HepG2 (cell line): ENCODE measurements around the gene SNRPB2. TPM values are rescaled to one million over a fixed set of nuclear protein-coding genes. Genes with fewer than 3 reads are reported as not detected.
A peak's percentile ranks its signal among the peaks of the same experiment; 100 is the strongest.

Source experiments
- BRD4 ChIP-seq: sonication (generic); formaldehyde crosslinking; IDR thresholded peaks from 2 replicates; pipeline ENCODE4 v1.4.0; 2020; ENCODE audit warnings: missing genetic modification reagents
- CREB1 ChIP-seq, 2 experiments: fragments of 450-650 bp in 1 of 2; IDR thresholded peaks; 2 replicates each; pipeline ENCODE4 v1.6.1; 2016 to 2017; ENCODE audit warnings: control low read depth in 1 of 2, mild to moderate bottlenecking in 1 of 2, missing compliant biosample characterization in 1 of 2, missing genetic modification characterization in 1 of 2
- HDAC6 ChIP-seq: fragments of 200-600 bp; sonication (generic); IDR thresholded peaks from 2 replicates; pipeline ENCODE4 v1.7.0; 2017; ENCODE audit warnings: mild to moderate bottlenecking, antibody characterized with exemption, low read length, low read depth
- HNF4G ChIP-seq, 2 experiments: sonication (generic) in 1 of 2; formaldehyde crosslinking in 1 of 2; IDR thresholded peaks; 2 replicates each; pipeline versions ENCODE4 v1.4.0 to v1.6.1; 2011 to 2020; ENCODE audit warnings: borderline replicate concordance in 2 of 2, low read depth in 2 of 2, mild to moderate bottlenecking in 2 of 2, low read length in 1 of 2, missing genetic modification reagents in 1 of 2, moderate library complexity in 1 of 2
- NKX3-1 ChIP-seq: sonication (generic); formaldehyde crosslinking; IDR thresholded peaks from 2 replicates; pipeline ENCODE4 v1.5.0; 2020; ENCODE audit warnings: missing genetic modification reagents
- REXO4 ChIP-seq: sonication (generic); formaldehyde crosslinking; IDR thresholded peaks from 2 replicates; pipeline ENCODE4 v1.8.0; 2022; ENCODE audit warnings: missing genetic modification reagents, mild to moderate bottlenecking, borderline replicate concordance
- SCMH1 ChIP-seq: sonication (generic); formaldehyde crosslinking; IDR thresholded peaks from 2 replicates; pipeline ENCODE4 v1.9.0; 2021; ENCODE audit warnings: missing genetic modification reagents, mild to moderate bottlenecking, borderline replicate concordance
- SRSF9 ChIP-seq: fragments of 200-400 bp; formaldehyde crosslinking; IDR thresholded peaks from 2 replicates; pipeline ENCODE4 v1.6.1; 2018; ENCODE audit warnings: borderline replicate concordance, mild to moderate bottlenecking, low read depth, low read length; ENCODE audit not compliant: insufficient read depth, poor library complexity, severe bottlenecking
- U2AF2 ChIP-seq: fragments of 200-400 bp; formaldehyde crosslinking; IDR thresholded peaks from 2 replicates; pipeline ENCODE4 v1.6.1; 2017; ENCODE audit warnings: low read depth, mild to moderate bottlenecking, low read length
- ZNF101 ChIP-seq: sonication (generic); formaldehyde crosslinking; IDR thresholded peaks from 2 replicates; pipeline ENCODE4 v1.4.0; 2020; ENCODE audit warnings: mild to moderate bottlenecking, low read depth, missing genetic modification reagents, borderline replicate concordance
- ZNF343 ChIP-seq: sonication (generic); formaldehyde crosslinking; IDR thresholded peaks from 2 replicates; pipeline ENCODE4 v1.4.0; 2020; ENCODE audit warnings: mild to moderate bottlenecking, missing genetic modification reagents
- ZNF547 ChIP-seq: sonication (generic); formaldehyde crosslinking; IDR thresholded peaks from 2 replicates; pipeline ENCODE4 v1.5.1; 2020; ENCODE audit warnings: mild to moderate bottlenecking, missing genetic modification reagents
- ZNF589 ChIP-seq: sonication (generic); formaldehyde crosslinking; conservative IDR thresholded peaks from 2 replicates; pipeline ENCODE4 v1.8.0; 2022; ENCODE audit warnings: mild to moderate bottlenecking, moderate library complexity, missing genetic modification reagents
- polyA plus RNA-seq, 8 experiments: library from polyadenylated mRNA; depleted of rRNA in 3 of 8; stranded (reverse) in 7 of 8; unstranded in 1 of 8; fragments of >200 nt; fragmentation: Illumina TruSeq in 4 of 8; extraction: Trizol in 4 of 8; gene quantifications; 2 replicates each; pipeline versions ENCODE4 v1.2.1 to v1.2.3, GENCODE V29; 2011 to 2016; ENCODE audit warnings: low read depth in 4 of 8, missing spikeins in 1 of 8, mixed read lengths in 1 of 8; ENCODE audit not compliant: insufficient read depth in 1 of 8
- total RNA-seq, 5 experiments: library from RNA; depleted of rRNA; stranded (reverse); fragments of >200 nt; fragmentation: Illumina TruSeq; extraction: Trizol; gene quantifications; 2 replicates each; pipeline ENCODE4 v1.2.3, GENCODE V29; 2016; ENCODE audit warnings: low read depth in 1 of 5
- TF ChIP-seq, protein P1 (sequence below): sonication (generic); formaldehyde crosslinking; IDR thresholded peaks from 2 replicates; pipeline ENCODE4 v1.9.0; 2021; ENCODE audit warnings: missing genetic modification reagents, borderline replicate concordance
- TF ChIP-seq, protein P2 (sequence below): IDR thresholded peaks from 2 replicates; pipeline ENCODE4 v1.6.1; 2016; ENCODE audit warnings: low read depth
- TF ChIP-seq, protein P3 (sequence below): sonication (generic); formaldehyde crosslinking; conservative IDR thresholded peaks from 2 replicates; pipeline ENCODE4 v1.4.0; 2020; ENCODE audit warnings: missing genetic modification reagents
- TF ChIP-seq, protein P4 (sequence below): sonication (generic); formaldehyde crosslinking; IDR thresholded peaks from 2 replicates; pipeline ENCODE4 v1.4.0; 2020; ENCODE audit warnings: missing genetic modification reagents, borderline replicate concordance

Gene SNRPB2
- total and polyA plus RNA-seq, 2 of the 13 experiments (the other 11 are each of a cell fraction or from before 2014, with no cell fraction given): 107 to 204 TPM

DNA sequence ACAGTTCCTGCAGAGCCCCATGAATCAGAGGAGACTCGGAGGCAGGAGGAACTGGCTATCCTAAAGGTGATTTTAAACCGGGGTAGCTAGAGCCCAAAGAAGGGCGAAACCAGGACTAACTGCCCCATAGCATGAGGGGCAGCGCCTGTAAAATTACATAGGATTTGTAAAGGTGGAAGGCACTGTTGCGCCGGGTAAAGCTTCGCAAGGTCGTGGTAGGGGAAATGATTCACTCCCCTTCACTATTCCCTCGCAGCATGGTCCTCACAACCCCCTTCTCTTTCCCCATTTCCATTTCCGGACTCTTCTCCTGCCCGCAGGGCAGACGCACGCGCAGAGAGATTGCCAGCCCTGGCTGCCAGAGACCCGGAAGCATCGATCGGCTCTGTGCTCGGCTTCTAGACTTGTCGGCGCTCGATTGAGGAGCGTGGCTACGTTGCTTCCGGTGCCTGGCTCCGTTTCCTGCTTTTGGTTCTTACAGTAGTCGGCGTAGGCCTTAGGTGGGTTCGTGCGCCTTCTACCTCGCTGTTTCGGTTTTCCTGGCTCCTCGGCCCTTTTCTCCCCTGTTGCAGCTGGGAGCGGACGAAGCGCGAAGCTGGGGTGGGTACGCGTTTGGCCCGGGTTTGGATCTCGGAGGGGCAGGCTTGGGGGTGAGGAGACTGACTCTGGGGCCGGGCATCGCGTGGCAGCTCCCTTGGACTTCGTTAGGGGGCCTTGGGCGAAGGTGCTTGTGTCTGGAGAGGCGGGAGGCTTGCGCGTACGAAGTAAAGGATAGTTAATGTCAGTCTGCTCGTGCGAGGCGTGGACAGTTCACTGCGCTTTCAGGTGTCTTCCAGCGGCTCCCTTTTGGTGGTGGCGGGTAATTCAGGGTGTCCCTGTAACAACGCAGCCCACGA lies at the start of gene SNRPB2 (continued):
- TF ChIP-seq SCMH1 (no peak), BRD4 (CRISPR knock-in tag) (peak; percentile 99), SRSF9 (no peak), ZNF101 (CRISPR knock-in tag) (peak; percentile 95; the same call in 1 of the 2 replicates), ZNF547 (CRISPR knock-in tag) (peak; percentile 98), HNF4G (IDR thresholded peaks at IDR 0.05; ENCODE audit: borderline replicate concordance, low read depth, low read length) (no peak), HNF4G (CRISPR knock-in tag; IDR thresholded peaks at IDR 0.05; ENCODE audit: borderline replicate concordance, low read depth) (peak; percentile 88), U2AF2 (0 out of 2 replicates have a peak, but pooled peaks have one; percentile 84), CREB1 (IDR thresholded peaks at IDR 0.05) (peak; percentile 98), CREB1 (CRISPR knock-in tag; IDR thresholded peaks at IDR 0.05) (peak; percentile 100), REXO4 (CRISPR knock-in tag) (peak; percentile 91; the same call in 1 of the 2 replicates), NKX3-1 (CRISPR knock-in tag) (peak; percentile 91), ZNF343 (CRISPR knock-in tag) (peak; percentile 99), HDAC6 (no peak), ZNF589 (peak; percentile 92)
- TF ChIP-seq, protein P1, sequence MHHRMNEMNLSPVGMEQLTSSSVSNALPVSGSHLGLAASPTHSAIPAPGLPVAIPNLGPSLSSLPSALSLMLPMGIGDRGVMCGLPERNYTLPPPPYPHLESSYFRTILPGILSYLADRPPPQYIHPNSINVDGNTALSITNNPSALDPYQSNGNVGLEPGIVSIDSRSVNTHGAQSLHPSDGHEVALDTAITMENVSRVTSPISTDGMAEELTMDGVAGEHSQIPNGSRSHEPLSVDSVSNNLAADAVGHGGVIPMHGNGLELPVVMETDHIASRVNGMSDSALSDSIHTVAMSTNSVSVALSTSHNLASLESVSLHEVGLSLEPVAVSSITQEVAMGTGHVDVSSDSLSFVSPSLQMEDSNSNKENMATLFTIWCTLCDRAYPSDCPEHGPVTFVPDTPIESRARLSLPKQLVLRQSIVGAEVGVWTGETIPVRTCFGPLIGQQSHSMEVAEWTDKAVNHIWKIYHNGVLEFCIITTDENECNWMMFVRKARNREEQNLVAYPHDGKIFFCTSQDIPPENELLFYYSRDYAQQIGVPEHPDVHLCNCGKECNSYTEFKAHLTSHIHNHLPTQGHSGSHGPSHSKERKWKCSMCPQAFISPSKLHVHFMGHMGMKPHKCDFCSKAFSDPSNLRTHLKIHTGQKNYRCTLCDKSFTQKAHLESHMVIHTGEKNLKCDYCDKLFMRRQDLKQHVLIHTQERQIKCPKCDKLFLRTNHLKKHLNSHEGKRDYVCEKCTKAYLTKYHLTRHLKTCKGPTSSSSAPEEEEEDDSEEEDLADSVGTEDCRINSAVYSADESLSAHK: peak; percentile 86; the same call in 1 of the 2 replicates
- TF ChIP-seq, protein P2, sequence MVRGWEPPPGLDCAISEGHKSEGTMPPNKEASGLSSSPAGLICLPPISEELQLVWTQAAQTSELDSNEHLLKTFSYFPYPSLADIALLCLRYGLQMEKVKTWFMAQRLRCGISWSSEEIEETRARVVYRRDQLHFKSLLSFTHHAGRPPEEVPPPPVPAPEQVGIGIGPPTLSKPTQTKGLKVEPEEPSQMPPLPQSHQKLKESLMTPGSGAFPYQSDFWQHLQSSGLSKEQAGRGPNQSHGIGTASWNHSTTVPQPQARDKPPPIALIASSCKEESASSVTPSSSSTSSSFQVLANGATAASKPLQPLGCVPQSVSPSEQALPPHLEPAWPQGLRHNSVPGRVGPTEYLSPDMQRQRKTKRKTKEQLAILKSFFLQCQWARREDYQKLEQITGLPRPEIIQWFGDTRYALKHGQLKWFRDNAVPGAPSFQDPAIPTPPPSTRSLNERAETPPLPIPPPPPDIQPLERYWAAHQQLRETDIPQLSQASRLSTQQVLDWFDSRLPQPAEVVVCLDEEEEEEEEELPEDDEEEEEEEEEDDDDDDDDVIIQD: peak; percentile 85
- TF ChIP-seq, protein P3, sequence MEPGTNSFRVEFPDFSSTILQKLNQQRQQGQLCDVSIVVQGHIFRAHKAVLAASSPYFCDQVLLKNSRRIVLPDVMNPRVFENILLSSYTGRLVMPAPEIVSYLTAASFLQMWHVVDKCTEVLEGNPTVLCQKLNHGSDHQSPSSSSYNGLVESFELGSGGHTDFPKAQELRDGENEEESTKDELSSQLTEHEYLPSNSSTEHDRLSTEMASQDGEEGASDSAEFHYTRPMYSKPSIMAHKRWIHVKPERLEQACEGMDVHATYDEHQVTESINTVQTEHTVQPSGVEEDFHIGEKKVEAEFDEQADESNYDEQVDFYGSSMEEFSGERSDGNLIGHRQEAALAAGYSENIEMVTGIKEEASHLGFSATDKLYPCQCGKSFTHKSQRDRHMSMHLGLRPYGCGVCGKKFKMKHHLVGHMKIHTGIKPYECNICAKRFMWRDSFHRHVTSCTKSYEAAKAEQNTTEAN (CRISPR knock-in tag): peak; percentile 85
- TF ChIP-seq, protein P4, sequence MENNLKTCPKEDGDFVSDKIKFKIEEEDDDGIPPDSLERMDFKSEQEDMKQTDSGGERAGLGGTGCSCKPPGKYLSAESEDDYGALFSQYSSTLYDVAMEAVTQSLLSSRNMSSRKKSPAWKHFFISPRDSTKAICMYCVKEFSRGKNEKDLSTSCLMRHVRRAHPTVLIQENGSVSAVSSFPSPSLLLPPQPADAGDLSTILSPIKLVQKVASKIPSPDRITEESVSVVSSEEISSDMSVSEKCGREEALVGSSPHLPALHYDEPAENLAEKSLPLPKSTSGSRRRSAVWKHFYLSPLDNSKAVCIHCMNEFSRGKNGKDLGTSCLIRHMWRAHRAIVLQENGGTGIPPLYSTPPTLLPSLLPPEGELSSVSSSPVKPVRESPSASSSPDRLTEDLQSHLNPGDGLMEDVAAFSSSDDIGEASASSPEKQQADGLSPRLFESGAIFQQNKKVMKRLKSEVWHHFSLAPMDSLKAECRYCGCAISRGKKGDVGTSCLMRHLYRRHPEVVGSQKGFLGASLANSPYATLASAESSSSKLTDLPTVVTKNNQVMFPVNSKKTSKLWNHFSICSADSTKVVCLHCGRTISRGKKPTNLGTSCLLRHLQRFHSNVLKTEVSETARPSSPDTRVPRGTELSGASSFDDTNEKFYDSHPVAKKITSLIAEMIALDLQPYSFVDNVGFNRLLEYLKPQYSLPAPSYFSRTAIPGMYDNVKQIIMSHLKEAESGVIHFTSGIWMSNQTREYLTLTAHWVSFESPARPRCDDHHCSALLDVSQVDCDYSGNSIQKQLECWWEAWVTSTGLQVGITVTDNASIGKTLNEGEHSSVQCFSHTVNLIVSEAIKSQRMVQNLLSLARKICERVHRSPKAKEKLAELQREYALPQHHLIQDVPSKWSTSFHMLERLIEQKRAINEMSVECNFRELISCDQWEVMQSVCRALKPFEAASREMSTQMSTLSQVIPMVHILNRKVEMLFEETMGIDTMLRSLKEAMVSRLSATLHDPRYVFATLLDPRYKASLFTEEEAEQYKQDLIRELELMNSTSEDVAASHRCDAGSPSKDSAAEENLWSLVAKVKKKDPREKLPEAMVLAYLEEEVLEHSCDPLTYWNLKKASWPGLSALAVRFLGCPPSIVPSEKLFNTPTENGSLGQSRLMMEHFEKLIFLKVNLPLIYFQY: peak; percentile 76; the same call in 1 of the 2 replicates
